IPS-NIHi11 (cell line): ENCODE results near the gene NCOA1.
"Not testable (repeated sequence)": the region's sequence is repeated elsewhere in the genome, so short reads cannot be mapped to it uniquely, and the experiment has no call there.

Experiments
- DNase-seq: peaks from one replicate; pipeline ENCODE4 v3.0.0; 2012; ENCODE audit warnings: mixed read lengths, low spot score

The NCOA1 gene

GRCh38 chr2:24632172-24632571 is 141.1 kb downstream of the NCOA1 start:
- DNase-seq, result no peak

DNA sequence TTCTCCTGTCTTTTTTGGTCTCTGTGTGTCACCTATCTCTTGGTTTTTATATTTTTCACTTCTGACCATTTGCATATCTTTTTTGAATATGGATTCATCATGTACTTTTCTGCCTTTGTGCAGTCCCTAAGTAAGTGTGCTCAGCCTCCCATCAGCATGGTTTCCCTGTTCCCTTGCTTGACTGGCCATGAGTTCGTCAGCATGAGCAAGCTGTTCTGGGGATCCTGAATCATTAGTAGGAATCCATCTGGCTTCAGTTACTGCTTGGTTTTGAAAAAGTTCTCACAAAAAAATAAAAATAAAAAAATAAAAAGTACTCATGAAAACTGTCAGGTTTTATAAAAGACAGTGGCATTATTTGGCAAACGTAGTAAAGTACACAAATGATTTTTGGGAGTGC is 144.1 kb downstream of the NCOA1 start:
- DNase-seq, result no peak

DNA sequence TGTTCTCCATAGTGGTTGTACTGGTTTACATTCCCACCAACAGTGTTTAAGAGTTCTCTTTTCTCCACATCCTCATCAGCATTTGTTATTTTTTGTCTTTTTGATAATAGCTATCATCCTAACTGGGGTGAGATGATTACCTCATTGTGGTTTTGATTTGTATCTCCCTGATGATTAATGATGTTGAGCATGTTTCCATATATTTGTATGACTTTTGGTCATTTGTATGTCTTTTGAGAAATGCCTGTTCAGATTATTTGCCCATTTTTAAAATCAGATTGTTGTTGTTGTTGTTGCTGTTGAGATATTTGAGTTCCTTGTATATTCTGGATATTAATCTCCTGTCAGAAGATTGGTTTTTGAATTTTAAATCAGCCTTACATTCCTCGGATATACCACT is 147.5 kb downstream of the NCOA1 start:
- DNase-seq, result no peak

DNA sequence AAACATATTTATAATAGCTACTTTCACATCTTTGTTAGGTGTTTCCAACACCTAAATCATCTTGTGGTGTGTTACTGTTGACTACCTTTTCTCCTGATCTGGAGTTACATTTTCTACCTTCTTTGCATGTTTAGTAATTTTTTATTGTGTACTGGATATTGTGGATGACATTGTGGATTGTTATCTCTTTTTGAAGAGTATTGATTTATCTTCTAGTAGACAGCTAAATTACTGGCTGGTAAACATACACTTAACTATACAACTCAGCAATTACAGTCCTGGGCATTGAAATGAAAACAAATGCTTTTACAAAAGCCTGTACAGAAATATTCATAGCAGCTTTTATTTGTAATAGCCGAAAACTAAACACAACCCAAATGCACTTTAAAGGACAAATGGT is 151.3 kb downstream of the NCOA1 start:
- DNase-seq, result no peak

GRCh38 chr2:24643051-24643450 is 152.0 kb downstream of the NCOA1 start:
- DNase-seq, result no peak

GRCh38 chr2:24644032-24644431 is 153.0 kb downstream of the NCOA1 start:
- DNase-seq, result no peak

DNA sequence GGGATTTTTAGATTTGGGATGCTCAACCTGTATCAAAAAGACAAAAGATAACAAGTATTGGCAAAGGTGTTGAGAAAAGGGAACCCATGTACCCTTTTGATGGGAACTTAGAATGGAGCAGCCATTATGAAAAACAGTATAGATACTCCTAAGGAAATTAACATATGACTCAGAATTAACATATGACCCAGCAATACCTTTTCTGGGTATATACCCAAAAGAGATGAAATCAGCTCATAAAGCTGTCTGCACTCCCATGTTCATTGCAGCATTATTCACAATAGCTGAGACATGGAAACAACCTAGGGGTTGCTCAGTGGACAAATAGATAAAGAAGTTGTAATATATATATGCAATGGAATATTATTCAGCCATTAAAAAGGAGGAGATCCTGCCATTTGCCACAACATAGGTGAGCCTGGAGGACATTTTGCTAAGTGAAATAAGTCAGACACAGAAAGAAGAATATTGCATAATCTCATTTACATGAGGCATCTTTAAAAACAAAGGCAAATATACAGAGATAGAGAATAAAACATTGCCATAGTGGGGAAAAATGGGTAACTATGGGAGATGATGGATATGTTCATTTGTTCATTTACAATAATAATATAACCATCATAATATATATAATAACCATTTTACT is 160.1 kb downstream of the NCOA1 start:
- DNase-seq, result no peak

GRCh38 chr2:24651643-24652003 is 160.6 kb downstream of the NCOA1 start:
- DNase-seq, result no peak

- DNase-seq, result no peak
Observed at GRCh38 chr2:24652265-24653182, 161.5 kb downstream of the NCOA1 start.

GRCh38 chr2:24657818-24658217 is 166.8 kb downstream of the NCOA1 start:
- DNase-seq, result no peak

DNA sequence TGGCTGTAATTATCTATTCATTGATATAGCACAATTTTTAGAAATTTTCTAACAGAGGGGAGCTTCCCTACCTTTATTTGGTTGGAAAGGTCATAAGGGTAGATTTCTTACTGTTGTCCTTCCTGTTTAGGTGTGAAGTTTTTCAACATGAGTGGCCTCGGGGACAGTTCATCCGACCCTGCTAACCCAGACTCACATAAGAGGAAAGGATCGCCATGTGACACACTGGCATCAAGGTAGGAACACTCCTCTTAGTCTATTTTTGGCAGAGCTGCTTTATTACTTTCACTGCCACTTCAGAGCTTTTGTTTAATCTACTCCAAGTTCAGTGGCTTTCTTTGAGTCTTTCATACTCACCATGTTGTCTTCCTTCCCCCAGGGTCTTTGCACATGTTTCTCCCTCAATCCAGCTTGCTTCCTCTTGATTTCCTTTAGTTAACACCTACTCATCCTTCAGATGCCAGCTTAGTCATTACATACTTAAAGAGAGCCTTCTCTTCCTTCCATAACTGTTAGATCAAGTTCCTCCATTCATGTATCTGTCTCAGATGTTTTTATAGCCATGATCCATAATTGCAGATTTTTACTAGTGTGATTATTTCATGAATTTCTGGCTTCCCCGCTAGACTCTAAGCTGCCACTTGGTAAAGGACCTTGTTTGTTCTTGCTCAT is 167.6 kb downstream of the NCOA1 start:
- no peak for DNase-seq

DNA sequence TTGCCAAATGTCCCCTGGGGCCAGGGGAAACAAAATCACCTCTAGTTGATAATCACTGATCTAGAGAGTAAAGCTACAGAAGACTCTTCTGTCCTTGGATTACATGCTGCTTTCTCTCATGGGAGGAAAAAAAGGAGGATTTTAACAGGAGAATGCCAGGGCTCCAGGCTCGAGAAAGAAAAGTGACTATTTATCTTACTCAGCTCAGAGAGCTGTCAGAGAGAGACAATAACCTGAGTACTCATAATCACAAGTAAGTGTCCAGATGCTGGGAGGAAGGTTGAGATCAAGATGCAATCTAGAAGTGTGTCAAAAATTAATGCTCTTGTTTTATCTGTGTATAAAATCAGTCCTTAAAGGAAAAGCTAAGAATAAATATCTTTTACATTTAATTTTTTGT is 168.8 kb downstream of the NCOA1 start:
- DNase-seq, result no peak

GRCh38 chr2:24667542-24667941 is 176.5 kb downstream of the NCOA1 start:
- no peak for DNase-seq

DNA sequence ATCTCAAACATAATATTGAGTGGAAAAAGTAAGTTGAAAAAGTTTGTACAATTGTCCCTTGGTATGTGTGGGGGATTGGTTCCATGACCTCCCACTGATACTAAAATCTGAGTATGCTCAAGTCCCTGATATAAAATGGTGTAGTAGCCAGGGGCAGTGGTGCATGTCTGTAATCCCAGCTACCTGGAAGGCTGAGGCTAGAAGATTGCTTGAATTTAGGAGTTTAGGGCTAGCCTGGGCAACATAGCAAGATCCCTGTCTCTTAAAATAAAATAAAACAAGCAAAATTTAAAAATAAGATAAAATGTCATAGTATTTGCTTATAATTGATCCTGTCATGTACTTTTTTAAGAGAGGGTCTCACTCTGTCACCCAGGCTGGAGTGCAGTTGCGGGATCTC is 180.2 kb downstream of the NCOA1 start:
- DNase-seq, result no peak

DNA sequence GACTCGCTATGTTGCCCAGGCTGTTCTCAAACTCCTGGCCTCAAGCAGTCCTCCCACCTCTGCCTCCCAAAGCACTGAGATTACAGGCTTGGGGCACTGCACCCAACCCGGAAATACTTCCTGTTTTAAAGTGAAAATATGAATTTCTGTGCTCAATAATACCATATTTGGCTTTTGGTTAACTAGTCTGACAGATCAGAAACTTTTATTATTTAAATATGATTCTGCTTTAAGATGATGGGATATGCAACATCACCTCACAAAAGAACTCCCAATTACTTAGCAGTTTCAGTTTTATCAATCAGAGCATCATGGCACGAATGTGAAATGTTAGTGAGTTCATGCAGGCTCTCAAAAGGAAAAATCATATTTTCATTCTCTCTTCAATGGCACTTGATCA is 181.5 kb downstream of the NCOA1 start:
- DNase-seq, result no peak

DNA sequence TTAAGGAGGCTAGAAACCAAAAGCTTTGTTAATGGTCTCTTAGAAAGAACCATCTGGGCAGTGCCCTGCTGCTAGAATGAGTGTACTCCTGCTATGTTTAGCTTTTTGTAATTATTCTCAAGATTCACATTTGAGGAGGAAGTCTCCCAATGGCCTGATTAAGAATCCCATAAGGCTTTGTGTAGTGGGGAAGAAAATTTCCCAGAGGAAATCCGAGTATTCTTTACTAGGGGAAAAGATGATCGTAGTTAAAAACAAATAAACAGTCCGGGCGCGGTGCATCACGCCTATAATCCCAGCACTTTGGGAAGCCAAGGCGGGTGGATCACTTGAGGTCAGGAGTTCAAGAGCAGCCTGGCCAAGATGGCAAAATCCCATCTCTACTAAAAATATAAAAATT is 184.3 kb downstream of the NCOA1 start:
- DNase-seq, result no peak

DNA sequence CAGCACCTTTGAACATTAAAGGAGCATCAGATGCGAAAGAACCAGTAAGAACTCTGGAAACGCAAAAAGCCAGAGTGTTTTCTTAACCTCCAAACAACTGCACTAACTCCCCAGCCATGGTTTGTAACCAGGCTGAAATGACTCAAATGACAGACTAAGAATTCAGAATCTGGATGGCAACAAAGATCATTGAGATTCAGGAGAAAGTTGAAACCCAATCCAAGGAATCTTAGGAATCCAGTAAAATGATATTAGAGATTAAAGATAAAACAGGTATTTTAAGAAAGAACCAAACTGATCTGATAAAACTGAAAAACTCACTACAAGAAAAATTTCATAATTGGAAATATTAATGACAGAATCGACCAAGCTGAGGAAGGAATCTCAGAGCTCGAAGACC is 185.4 kb downstream of the NCOA1 start:
- DNase-seq, result no peak

DNA sequence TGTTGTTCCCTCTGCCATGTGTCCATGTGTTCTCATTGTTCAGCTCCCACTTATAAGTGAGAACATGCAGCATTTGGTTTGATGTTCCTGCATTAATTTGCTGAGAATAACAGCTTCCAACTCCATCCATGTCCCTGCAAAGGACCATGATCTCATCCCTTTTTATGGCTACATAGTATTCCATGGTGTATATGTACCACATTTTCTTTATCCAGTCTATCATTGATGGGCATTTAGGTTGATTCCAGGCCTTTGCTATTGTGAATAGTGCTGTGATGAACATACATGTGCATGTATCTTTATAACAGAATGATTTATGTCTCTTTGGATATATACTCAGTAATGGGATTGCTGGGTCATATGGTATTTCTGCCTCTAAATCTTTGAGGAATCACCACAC is 187.0 kb downstream of the NCOA1 start:
- DNase-seq, result not testable (repeated sequence)

DNA sequence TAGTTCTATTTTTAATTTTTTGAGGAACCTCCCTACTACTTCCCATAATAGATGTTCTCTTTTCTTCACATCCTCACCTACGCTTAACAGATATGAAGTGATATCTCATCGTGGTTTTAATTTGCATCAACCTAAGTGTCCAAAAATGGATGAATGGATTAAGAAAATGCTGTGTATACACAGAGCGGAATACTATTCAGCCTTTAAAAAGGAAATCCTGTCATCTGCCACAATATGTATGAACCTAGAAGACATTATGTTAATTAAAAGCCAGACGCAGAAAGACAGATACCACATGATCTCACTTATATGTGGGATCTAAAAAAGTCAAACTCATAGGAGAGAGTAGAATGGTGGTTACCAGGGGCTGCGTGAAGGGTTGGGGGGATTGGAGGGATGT is 189.1 kb downstream of the NCOA1 start:
- no peak for DNase-seq

GRCh38 chr2:24682304-24682703 is 191.2 kb downstream of the NCOA1 start:
- no peak for DNase-seq

DNA sequence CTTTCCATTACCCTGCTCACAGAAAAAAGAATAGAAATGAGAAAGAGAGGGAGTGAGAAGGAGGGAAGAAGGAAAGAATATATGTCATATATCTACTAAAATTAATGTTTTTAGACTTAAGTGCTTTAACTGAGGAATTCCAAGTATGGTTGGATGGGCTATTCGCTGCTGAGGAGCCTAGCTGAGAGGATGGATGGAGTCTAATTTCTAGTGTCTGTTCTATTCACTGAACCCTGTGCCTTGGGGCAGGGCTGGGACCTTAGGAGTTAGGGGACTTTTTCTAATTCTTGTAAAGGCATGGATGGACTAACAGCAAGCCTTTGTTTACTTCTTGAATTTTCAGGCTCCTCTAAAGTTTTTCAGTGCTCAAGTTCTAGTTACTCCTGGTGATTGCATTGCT is 192.4 kb downstream of the NCOA1 start:
- DNase-seq, result no peak

DNA sequence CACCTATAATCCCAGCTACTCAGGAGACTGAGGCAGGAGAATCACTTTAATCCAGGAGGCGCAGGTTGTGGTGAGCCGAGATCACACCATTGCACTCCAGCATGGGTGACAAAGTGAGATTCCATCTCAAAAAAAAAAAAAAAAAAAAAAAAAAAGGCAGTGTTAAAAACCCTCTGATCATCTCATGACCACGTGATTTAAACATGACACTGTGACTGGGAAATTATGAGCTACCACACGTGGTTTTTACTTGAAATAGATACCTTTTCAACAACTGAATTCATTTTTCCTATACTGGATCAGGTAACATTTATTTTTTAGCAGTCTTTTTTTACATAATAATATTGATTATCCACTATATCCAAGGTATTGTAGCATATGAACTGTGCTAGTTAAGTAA is 199.5 kb downstream of the NCOA1 start:
- no peak for DNase-seq

DNA sequence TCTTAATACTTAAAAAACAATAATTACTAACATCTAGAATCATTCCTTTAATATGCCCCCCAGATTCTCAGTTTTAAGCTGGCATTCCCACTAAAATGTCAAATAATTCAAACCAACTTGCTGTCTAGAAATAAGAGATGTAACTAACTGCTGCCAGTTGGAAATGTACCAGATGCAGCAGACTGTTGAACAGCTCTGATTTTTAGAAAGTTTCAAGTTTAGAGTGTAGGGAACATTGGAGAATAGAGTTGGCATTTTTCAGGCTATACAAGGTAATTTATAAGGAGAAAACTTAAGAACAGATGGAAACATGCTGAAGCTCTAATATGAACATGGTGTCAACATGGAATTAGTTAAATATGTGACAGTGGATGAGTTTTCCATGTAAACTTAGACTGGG is 200.8 kb downstream of the NCOA1 start:
- DNase-seq, result no peak
